ENCODE measurements around the gene DMRTA2. TPM values are rescaled to one million over a fixed set of nuclear protein-coding genes. Genes with fewer than 3 reads are reported as not detected.
"Not testable (repeated sequence)": the region's sequence is repeated elsewhere in the genome, so short reads cannot be mapped to it uniquely, and the experiment has no call there.

The DMRTA2 gene
- total RNA-seq, 2 donors from 2014 or later = 1.2 to 2.4 TPM

DNA sequence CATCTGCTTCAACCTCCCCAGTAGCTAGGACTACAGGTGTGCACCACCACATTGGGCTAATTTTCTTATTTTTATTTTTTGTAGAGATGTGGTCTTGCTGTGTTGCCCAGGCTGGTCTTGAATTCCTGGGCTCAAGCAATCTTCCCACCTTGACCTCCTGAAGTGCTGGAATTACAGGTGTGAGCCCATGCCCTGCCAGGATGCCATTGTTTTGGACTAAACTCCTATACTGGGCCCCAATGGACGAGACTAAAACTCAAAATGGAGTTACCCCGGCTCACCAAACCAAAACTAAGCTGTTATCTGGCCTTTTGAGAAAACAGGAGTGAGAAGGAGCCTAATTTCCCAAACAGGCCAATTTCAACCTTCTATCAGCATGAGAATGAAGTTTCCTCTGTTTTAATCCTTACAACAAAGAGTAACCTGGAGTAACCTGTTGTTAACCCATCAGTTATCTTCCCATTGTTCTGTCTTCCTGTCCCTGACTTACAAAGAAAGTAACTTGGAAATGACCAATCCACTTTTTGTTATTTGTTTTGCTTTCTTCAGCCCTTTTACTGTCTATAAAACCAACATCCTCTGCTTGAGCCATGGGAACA, 29.6 kb downstream of the DMRTA2 start:
- no peak overlapping the region for H3K4me3 Mint-ChIP-seq
- H3K9me3 Mint-ChIP-seq = peaks cover 44% of the 10 kb centered on the region
- peaks cover 25% of the 10 kb centered on the region for H3K9me3 ChIP-seq (ENCODE audit: control insufficient read depth, low read length)
- H3K27me3 ChIP-seq (ENCODE audit: control insufficient read depth, insufficient read depth, low read length, poor library complexity, severe bottlenecking) = no peaks in the 10 kb centered on the region
- peak overlapping the region; percentile 91 for H3K27ac Mint-ChIP-seq
- no peaks in the 10 kb centered on the region for H3K36me3 ChIP-seq (ENCODE audit: control insufficient read depth, insufficient read depth, low read length)
- H3K4me1 Mint-ChIP-seq = peaks cover 8% of the 10 kb centered on the region
- peaks cover 14% of the 10 kb centered on the region for H3K36me3 Mint-ChIP-seq (ENCODE audit: low read depth)
- DNase-seq = peak; percentile 63
- H3K27me3 Mint-ChIP-seq (ENCODE audit: insufficient read depth) = no peaks in the 10 kb centered on the region
- H3K4me1 ChIP-seq (ENCODE audit: control insufficient read depth, insufficient read depth, low read length) = no peaks in the 10 kb centered on the region
- H3K4me3 ChIP-seq (ENCODE audit: low read length) = no peak overlapping the region
- TF ChIP-seq, protein P1, sequence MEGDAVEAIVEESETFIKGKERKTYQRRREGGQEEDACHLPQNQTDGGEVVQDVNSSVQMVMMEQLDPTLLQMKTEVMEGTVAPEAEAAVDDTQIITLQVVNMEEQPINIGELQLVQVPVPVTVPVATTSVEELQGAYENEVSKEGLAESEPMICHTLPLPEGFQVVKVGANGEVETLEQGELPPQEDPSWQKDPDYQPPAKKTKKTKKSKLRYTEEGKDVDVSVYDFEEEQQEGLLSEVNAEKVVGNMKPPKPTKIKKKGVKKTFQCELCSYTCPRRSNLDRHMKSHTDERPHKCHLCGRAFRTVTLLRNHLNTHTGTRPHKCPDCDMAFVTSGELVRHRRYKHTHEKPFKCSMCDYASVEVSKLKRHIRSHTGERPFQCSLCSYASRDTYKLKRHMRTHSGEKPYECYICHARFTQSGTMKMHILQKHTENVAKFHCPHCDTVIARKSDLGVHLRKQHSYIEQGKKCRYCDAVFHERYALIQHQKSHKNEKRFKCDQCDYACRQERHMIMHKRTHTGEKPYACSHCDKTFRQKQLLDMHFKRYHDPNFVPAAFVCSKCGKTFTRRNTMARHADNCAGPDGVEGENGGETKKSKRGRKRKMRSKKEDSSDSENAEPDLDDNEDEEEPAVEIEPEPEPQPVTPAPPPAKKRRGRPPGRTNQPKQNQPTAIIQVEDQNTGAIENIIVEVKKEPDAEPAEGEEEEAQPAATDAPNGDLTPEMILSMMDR (conservative IDR thresholded peaks at IDR 0.05) = no peak
- H3K9ac ChIP-seq (ENCODE audit: extremely low read depth, low read length, poor library complexity, severe bottlenecking) = peak overlapping the region; percentile 15
- WGBS, 2 experiments (ENCODE audit: insufficient coverage in 1 of 2, insufficient read length in 1 of 2) = 69 to 71% methylated on average over 2 of the region's 2 CpGs
- no peak overlapping the region for H3K27ac ChIP-seq (ENCODE audit: low read depth, low read length)

DNA sequence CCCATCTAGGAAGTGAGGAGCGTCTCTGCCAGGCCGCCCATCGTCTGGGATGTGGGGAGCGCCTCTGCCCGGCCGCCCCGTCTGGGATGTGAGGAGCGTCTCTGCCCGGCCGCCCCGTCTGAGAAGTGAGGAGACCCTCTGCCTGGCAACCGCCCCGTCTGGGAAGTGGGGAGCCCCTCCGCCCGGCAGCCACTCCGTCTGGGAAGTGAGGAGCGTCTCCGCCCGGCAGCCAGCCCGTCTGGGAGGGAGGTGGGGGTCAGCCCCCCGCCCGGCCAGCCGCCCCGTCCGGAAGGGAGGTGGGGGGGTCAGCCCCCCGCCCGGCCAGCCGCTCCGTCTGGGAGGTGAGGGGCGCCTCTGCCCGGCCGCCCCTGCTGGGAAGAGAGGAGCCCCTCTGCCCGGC, 41.7 kb downstream of the DMRTA2 start:
- not testable (repeated sequence) for H3K27me3 Mint-ChIP-seq (ENCODE audit: insufficient read depth); H3K4me3 Mint-ChIP-seq; DNase-seq; H3K36me3 Mint-ChIP-seq (ENCODE audit: low read depth); H3K27ac ChIP-seq (ENCODE audit: low read depth, low read length); H3K36me3 ChIP-seq (ENCODE audit: control insufficient read depth, insufficient read depth, low read length); H3K27ac Mint-ChIP-seq; H3K9ac ChIP-seq (ENCODE audit: extremely low read depth, low read length, poor library complexity, severe bottlenecking); H3K9me3 ChIP-seq (ENCODE audit: control insufficient read depth, low read length); H3K4me1 ChIP-seq (ENCODE audit: control insufficient read depth, insufficient read depth, low read length); H3K4me3 ChIP-seq (ENCODE audit: low read length); H3K4me1 Mint-ChIP-seq
- WGBS, 2 experiments (ENCODE audit: insufficient coverage in 1 of 2, insufficient read length in 1 of 2) = 94% methylated on average over 14 of the region's 33 CpGs; no CpG with 5 or more reads in 1 of the 2 experiments
- peaks cover 11% of the 10 kb centered on the region for H3K9me3 Mint-ChIP-seq
- H3K27me3 ChIP-seq (ENCODE audit: control insufficient read depth, insufficient read depth, low read length, poor library complexity, severe bottlenecking) = peaks cover 14% of the 10 kb centered on the region

DNA sequence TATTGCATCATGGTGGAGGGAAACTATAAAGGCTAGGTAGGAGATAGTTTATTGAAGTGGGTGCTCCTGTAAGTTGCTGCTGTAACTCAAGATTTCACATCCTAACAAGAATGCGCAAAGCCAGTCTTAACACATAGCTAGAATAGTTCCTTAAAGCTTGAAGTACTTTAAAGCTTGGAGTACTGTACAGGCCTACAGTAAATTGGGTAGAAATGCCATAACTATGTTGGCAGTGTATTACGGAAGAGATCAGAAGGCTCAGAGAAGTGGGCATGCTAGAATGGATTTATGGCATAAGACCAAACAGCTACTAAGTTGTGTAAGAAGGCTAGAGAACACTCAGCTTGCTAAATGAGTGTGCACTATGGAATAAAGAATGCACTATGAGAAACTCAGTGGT, 44.5 kb downstream of the DMRTA2 start:
- H3K36me3 Mint-ChIP-seq (ENCODE audit: low read depth) = no peaks in the 10 kb centered on the region
- TF ChIP-seq, protein P1 (conservative IDR thresholded peaks at IDR 0.05) = no peak
- no peak overlapping the region for H3K4me3 Mint-ChIP-seq
- H3K9me3 Mint-ChIP-seq = peaks cover 28% of the 10 kb centered on the region
- H3K27me3 Mint-ChIP-seq (ENCODE audit: insufficient read depth) = peaks cover 14% of the 10 kb centered on the region
- H3K4me1 Mint-ChIP-seq = peaks cover 5% of the 10 kb centered on the region
- H3K27ac Mint-ChIP-seq = no peak overlapping the region
- Histone ChIP-seq H3K36me3 (ENCODE audit: control insufficient read depth, insufficient read depth, low read length) (no peaks in the 10 kb centered on the region), H3K27ac (ENCODE audit: low read depth, low read length) (no peak overlapping the region), H3K9me3 (ENCODE audit: control insufficient read depth, low read length) (no peaks in the 10 kb centered on the region), H3K4me1 (ENCODE audit: control insufficient read depth, insufficient read depth, low read length) (no peaks in the 10 kb centered on the region), H3K9ac (ENCODE audit: extremely low read depth, low read length, poor library complexity, severe bottlenecking) (no peak overlapping the region), H3K27me3 (ENCODE audit: control insufficient read depth, insufficient read depth, low read length, poor library complexity, severe bottlenecking) (peaks cover 14% of the 10 kb centered on the region), H3K4me3 (ENCODE audit: low read length) (no peak overlapping the region)
- DNase-seq = no peak
- WGBS, 2 experiments (ENCODE audit: insufficient coverage in 1 of 2, insufficient read length in 1 of 2) = 91 to 100% methylated on average over 2 of the region's 2 CpGs

DNA sequence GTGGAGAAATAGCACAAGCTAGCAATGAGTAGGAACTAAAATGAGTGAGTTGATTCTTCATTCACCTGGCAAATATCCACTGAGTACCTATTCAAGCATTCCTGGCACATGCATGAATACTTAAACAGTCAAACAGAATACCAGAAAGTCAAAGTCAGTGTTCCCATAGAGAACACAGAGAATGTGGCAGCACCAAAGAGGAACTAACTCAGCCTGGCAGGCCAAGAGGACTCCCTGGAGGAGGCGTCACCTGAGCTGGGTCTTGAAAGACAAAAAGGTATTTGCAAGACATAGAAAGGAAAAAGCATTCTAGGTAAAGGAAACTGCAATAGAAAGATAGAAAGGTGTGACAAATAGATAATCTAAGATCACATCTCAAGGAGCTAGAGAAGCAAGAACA, 49.7 kb downstream of the DMRTA2 start:
- WGBS, 2 experiments (ENCODE audit: insufficient coverage in 1 of 2, insufficient read length in 1 of 2) = 81 to 100% methylated on average over 1 of the region's 1 CpG
- Histone ChIP-seq H3K27me3 (ENCODE audit: control insufficient read depth, insufficient read depth, low read length, poor library complexity, severe bottlenecking) (peaks cover 30% of the 10 kb centered on the region), H3K36me3 (ENCODE audit: control insufficient read depth, insufficient read depth, low read length) (no peaks in the 10 kb centered on the region), H3K4me1 (ENCODE audit: control insufficient read depth, insufficient read depth, low read length) (no peaks in the 10 kb centered on the region), H3K27ac (ENCODE audit: low read depth, low read length) (no peak overlapping the region), H3K9me3 (ENCODE audit: control insufficient read depth, low read length) (no peaks in the 10 kb centered on the region), H3K9ac (ENCODE audit: extremely low read depth, low read length, poor library complexity, severe bottlenecking) (no peak overlapping the region), H3K4me3 (ENCODE audit: low read length) (no peak overlapping the region)
- H3K4me3 Mint-ChIP-seq = no peak overlapping the region
- H3K9me3 Mint-ChIP-seq = peaks cover 17% of the 10 kb centered on the region
- H3K27me3 Mint-ChIP-seq (ENCODE audit: insufficient read depth) = peaks cover 32% of the 10 kb centered on the region
- no peak overlapping the region for H3K27ac Mint-ChIP-seq
- TF ChIP-seq, protein P1 (conservative IDR thresholded peaks at IDR 0.05) = no peak
- H3K4me1 Mint-ChIP-seq = peaks cover 13% of the 10 kb centered on the region
- no peaks in the 10 kb centered on the region for H3K36me3 Mint-ChIP-seq (ENCODE audit: low read depth)
- no peak for DNase-seq

All from endodermal cell (in vitro differentiated cells).